AG08396 (cell line): ENCODE measurements around the gene CPT1C.
"Not testable (repeated sequence)": the region's sequence is repeated elsewhere in the genome, so short reads cannot be mapped to it uniquely, and the experiment has no call there.

Source experiments
- DNase-seq: peaks from one replicate; pipeline ENCODE4 v3.0.0; 2012; ENCODE audit warnings: low spot score, mixed read lengths

CPT1C gene

DNA sequence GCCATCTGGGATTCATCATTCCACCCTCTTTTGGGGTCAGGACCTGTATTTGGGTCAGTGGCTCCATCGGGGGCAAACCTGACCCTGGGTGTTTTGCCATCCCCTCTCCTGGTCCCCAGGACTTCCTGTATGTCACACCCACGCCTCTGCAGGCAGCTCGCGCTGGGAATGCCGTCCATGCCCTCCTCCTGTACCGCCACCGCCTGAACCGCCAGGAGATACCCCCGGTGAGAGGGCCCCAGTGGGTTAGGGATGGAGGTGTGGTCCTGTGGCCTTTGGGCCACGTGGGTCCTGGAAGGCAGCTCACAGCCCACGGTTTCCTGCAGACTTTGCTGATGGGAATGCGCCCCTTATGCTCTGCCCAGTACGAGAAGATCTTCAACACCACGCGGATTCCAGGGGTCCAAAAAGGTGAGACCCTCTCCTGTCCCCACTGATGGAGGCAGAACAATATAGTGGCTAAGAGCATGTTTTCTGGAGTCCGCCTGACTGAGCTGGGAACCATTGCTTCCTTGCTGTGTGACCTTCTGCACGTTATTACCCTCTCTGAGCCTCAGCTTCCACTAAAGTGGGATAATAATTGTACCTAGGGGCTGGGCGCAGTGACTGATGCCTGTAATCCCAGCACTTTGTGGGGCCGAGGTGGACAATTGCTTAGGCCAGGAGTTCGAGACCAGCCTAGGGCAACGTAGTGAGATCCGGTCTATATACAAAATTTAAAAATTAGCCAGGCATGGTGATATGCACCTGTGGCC is 14.1 kb downstream of the CPT1C start:
- DNase-seq, result no peak

DNA sequence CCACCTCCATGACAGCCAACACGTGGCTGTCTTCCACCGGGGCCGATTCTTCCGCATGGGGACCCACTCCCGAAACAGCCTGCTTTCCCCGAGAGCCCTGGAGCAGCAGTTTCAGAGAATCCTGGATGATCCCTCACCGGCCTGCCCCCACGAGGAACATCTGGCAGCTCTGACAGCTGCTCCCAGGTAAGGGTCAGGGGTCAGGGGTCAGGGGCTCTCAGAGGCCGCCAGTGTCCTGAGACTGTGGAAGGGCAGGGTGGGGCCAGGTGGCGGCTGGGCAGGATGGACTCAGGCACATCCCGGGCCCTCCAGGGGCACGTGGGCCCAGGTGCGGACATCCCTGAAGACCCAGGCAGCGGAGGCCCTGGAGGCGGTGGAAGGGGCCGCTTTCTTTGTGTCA is 15.0 kb downstream of the CPT1C start:
- DNase-seq, result no peak

GRCh38 chr19:49710372-49710951 is 19.5 kb downstream of the CPT1C start:
- DNase-seq, result peak; percentile 49

DNA sequence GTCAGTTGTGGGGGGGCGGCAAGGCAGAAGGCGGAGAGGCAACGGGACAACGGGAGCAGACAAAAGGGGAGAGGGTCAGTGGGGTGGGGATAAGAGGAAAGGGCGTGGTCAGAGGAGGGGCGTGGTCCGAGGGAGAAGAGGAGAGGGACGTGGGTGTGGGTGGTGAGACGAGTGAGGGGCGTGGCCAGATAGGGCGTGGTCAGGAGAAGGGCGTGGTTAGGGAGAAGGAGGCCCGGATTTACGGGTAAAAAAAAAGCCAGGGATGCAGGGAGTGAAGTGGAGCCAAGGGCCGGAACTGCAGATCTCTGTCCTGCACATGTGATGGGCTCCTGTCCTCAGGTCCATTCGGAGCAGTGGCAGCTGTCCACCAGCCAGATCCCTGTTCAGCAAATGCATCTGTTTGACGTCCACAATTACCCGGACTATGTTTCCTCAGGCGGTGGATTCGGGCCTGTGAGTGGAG is 21.5 kb downstream of the CPT1C start:
- no peak for DNase-seq

GRCh38 chr19:49713236-49713845 is 22.4 kb downstream of the CPT1C start:
- DNase-seq, result no peak

GRCh38 chr19:49716154-49716553 is 25.2 kb downstream of the CPT1C start:
- no peak for DNase-seq

- no peak for DNase-seq
These were observed 27.6 kb downstream of the CPT1C start for GRCh38 chr19:49718511-49718910.

DNA sequence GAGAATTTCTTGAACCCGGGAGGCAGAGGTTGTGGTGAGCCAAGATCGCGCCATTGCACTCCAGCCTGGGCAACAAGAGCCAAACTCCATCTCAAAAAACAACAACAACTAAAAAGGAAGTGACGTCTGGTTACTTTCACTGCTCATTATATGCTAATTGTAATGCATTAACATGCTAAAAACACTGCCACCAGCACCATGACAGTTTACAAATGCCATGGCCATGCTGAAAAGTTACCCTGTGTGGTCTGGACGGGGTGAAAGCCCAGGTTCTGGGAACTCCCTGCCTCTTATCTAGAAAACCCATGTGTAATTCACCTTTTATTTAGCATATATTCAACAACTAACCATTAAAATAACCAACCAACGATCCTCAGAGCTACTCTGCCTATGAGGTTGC is 28.1 kb downstream of the CPT1C start:
- DNase-seq, result no peak

DNA sequence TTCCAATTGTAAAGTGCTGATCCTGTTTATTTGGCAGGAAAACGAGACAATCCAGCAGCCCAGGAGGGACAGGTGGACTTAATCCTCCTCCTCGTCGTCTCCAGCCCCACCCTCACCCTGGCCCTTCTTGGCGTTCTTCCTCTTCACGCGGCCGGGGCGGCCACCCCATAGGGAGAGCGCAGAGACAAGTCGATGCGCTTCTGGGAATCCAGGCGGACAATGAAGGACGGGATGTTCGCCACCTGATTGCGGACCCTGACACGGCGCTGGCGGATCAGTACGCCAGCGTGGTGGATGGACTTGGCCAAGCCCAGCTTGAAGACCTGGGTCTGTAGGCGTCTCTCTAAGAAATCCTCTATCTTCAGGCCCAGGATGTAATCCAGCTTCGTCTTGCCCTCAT is 28.5 kb downstream of the CPT1C start:
- DNase-seq, result not testable (repeated sequence)

DNA sequence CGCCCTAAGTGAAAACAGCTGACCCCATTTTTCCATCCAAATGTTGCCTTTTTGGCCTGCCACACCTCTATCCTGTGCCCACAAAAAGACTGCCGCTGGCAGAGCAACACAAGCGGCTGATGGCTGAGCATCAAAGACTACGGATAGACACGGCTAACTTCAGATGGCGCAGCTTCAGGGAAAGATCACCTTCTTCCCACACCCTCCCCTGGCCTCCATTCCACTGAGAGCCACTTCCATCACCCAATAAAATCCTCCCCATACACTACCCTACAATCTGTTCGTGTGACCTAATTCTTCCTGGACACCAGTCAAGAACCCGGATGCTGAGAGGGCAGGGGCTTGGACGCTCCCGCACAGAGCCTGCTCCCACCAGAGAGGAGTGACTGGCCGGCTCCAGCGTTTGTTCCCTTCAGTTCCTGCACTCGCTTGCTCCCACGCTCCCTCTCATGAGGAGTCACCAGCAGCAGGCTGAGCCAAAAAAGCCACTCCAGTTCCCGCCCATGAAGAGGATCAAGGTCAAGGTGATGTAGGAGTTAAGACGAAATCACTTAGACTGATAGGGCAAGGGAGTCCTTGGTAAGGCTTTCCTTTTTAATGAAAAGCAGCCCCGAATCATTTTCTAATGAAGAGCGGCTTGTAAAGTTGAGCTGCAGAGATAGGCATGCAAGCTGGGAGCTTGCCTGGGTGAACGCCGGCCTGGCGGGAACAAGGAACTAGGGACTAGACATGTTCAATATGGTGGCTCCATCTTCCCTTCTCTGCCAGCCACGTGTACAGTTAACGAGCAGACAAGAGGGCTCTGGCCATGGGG is 36.5 kb downstream of the CPT1C start:
- DNase-seq, result peak; percentile 39

GRCh38 chr19:49730166-49730565 is 39.2 kb downstream of the CPT1C start:
- no peak for DNase-seq

DNA sequence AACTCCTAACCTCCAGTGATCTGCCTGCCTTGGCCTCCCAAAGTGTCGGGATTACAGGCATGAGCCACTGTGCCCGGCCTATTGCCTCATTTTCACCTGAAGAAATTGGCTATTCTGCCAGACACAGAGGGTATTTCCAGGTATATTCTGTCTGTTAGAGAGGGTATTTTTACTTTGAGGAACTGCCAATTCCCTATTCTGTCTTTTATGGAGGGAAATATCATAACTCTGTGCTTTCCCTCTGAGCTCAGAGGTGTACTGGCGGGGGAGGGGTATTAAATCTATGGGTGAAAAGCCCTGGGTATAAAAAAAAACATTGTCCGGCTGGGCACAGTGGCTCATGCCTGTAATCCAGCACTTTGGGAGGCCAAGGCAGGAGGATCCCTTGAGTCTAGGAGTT is 47.4 kb downstream of the CPT1C start:
- no peak for DNase-seq

- DNase-seq, result no peak
These were observed 48.2 kb downstream of the CPT1C start for GRCh38 chr19:49739098-49739497.

- no peak for DNase-seq
These were observed 49.0 kb downstream of the CPT1C start for GRCh38 chr19:49739933-49740332.

DNA sequence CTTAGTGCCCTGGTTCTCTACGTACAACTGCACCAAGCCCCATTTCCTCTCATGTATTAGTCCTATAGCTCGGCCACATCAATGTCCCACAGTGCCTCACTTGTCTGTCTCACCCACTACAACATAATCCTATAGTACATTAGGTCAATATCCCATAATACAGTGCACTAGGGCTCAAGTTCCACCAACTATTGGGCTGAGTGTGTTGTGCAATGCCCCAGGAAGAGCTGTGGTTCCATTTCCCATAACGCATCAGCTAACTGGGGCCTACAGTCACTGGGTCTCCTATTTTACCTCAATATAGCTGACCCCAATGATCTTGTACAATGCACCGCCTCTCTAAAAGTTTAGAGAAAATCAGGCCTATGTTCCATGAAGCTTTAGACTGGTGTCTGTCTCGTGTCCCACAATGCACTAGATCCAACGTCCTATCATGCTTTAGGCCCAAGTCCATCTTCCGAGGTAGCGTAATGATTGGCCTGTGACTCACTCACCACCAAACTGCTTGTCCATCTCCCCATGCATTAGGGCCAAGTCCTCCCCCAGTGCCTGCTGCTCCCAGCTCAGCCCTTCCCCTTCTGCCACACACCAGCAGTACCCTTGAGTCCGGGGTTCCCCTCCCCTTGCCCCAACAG is 50.4 kb downstream of the CPT1C start:
- DNase-seq, result no peak

- no peak for DNase-seq
These were observed 54.0 kb downstream of the CPT1C start for GRCh38 chr19:49744946-49745381.

GRCh38 chr19:49746206-49746958 is 55.5 kb downstream of the CPT1C start:
- DNase-seq, result peak; percentile 46

GRCh38 chr19:49749055-49749716 is 58.3 kb downstream of the CPT1C start:
- peak; percentile 67 for DNase-seq

- peak; percentile 44 for DNase-seq
These were observed 58.9 kb downstream of the CPT1C start for GRCh38 chr19:49749771-49750170.

- no peak for DNase-seq
These were observed 61.8 kb downstream of the CPT1C start for GRCh38 chr19:49752701-49753100.

GRCh38 chr19:49755956-49756355 is 65.0 kb downstream of the CPT1C start:
- no peak for DNase-seq
